K562 (cell line): Measurements from ENCODE around the gene CCDC3. TPM values are rescaled to one million over a fixed set of nuclear protein-coding genes. Genes with fewer than 3 reads are reported as not detected.

ENCODE experiments used
- ATAC-seq: fragments of 200-7000 bp; cut with Tn5 transposase; 3 replicates; pipeline ENCODE4 v1.9.1; 2020; ENCODE audit warnings: moderate library complexity
- BruUV-seq: library from RNA; stranded (reverse); fragments of 400-500 nt; replicated peaks from 2 replicates; lab custom pipeline; 2021; lab: Mats Ljungman, UMichigan
- CTCF ChIA-PET: fragments of 300-600 bp; formaldehyde crosslinking; extraction: SDS; loops from one replicate; lab custom pipeline; 2021; ENCODE audit warnings: low intra/inter-chr PET ratio; lab: Yijun Ruan, JAX
- POLR2A ChIA-PET: fragments of 300-600, 350-650 bp; sonication (Branson Sonifier 250); formaldehyde crosslinking; extraction: SDS; loops from one replicate; lab custom pipeline; 2021; ENCODE audit warnings: antibody characterized with exemption, inconsistent platforms; lab: Yijun Ruan, JAX
- DNase-seq, 4 experiments: peaks; one replicate each; pipeline versions ENCODE4 v3.0.0 to v3.0.0-alpha.2; 2011 to 2018; ENCODE audit warnings: low spot score in 3 of 4, mixed read lengths in 3 of 4; ENCODE audit errors: extremely low read depth in 1 of 4
- FAIRE-seq: peaks from 2 replicates; lab custom pipeline; 2011; peaks lifted over from hg19 to GRCh38; lab: Jason Lieb, UNC
- H2AFZ ChIP-seq: 2 replicates; pipeline ENCODE4 v1.6.0; 2011; ENCODE audit warnings: low read depth, low read length, control low read depth, inconsistent platforms
- H3K27ac ChIP-seq: fragments of 200-600 bp; 3 replicates; pipeline ENCODE4 v1.8.0; 2011; ENCODE audit warnings: low read depth, mild to moderate bottlenecking, control low read depth, inconsistent platforms, low read length, moderate library complexity, mixed read lengths; ENCODE audit errors: extremely low read depth
- H3K27me3 ChIP-seq, 2 experiments: fragments of 300-600 bp in 1 of 2; 2 replicates in 1 of 2; 3 replicates in 1 of 2; pipeline versions ENCODE4 v1.6.0 to v1.8.0; 2011; ENCODE audit warnings: inconsistent platforms in 2 of 2, low read length in 2 of 2, mild to moderate bottlenecking in 1 of 2, mixed read lengths in 1 of 2, moderate library complexity in 1 of 2; ENCODE audit not compliant: control insufficient read depth in 2 of 2, insufficient read depth in 2 of 2
- H3K36me3 ChIP-seq: fragments of 300-600 bp; 3 replicates; pipeline ENCODE4 v1.8.0; 2011; ENCODE audit warnings: mild to moderate bottlenecking, low read length, inconsistent platforms; ENCODE audit not compliant: control insufficient read depth, insufficient read depth
- H3K4me1 ChIP-seq, 2 experiments: fragments of 200-600 bp in 1 of 2; replicated peaks in 1 of 2; 2 replicates in 1 of 2; 3 replicates in 1 of 2; pipeline versions ENCODE4 v1.5.1 to v1.8.0; 2011; ENCODE audit warnings: inconsistent platforms in 2 of 2, low read length in 2 of 2, mild to moderate bottlenecking in 1 of 2, mixed read lengths in 1 of 2, moderate library complexity in 1 of 2; ENCODE audit not compliant: control insufficient read depth in 2 of 2, insufficient read depth in 2 of 2
- H3K4me2 ChIP-seq: 2 replicates; pipeline ENCODE4 v1.6.1; 2011; ENCODE audit warnings: low read length, control low read depth, inconsistent platforms, mixed read lengths; ENCODE audit not compliant: insufficient read depth
- H3K4me3 ChIP-seq: fragments of 200-600 bp; sonication (generic), shearing (Covaris generic); 2 replicates; pipeline ENCODE4 v1.5.1; 2016; ENCODE audit warnings: control low read depth, inconsistent platforms
- H3K79me2 ChIP-seq: fragments of 200-600 bp; 3 replicates; pipeline ENCODE4 v1.8.0; 2011; ENCODE audit warnings: low read length, inconsistent platforms; ENCODE audit not compliant: control insufficient read depth, insufficient read depth
- H3K9ac ChIP-seq, 2 experiments: 2 replicates each; pipeline versions ENCODE4 v1.6.0 to v1.6.1; 2011; ENCODE audit warnings: low read depth in 2 of 2, low read length in 2 of 2, control low read depth in 1 of 2, inconsistent platforms in 1 of 2, mild to moderate bottlenecking in 1 of 2, mixed read lengths in 1 of 2; ENCODE audit not compliant: insufficient read depth in 1 of 2
- H3K9me1 ChIP-seq: one replicate; pipeline ENCODE4 v1.6.0; 2011; ENCODE audit warnings: inconsistent platforms, mild to moderate bottlenecking, low read length, moderate library complexity; ENCODE audit not compliant: control insufficient read depth, insufficient read depth
- H3K9me3 ChIP-seq: replicated peaks from 2 replicates; pipeline ENCODE4 v1.5.1; 2011; ENCODE audit warnings: low read depth, low read length, inconsistent platforms; ENCODE audit not compliant: control insufficient read depth, insufficient read depth
- H4K20me1 ChIP-seq: replicated peaks from 2 replicates; pipeline ENCODE4 v1.6.1; 2011; ENCODE audit warnings: low read length, inconsistent platforms, mixed read lengths; ENCODE audit not compliant: control insufficient read depth, insufficient read depth
- GATAD2B ChIP-seq: fragments of 450-650 bp; IDR thresholded peaks from 2 replicates; pipeline ENCODE4 v1.6.1; 2017; ENCODE audit warnings: mild to moderate bottlenecking, borderline replicate concordance
- MYNN ChIP-seq, 2 experiments: sonication (generic); formaldehyde crosslinking in 1 of 2; IDR thresholded peaks; 2 replicates each; pipeline versions ENCODE4 v1.5.0 to v1.6.1; 2016 to 2020; ENCODE audit warnings: antibody characterized with exemption in 1 of 2, missing genetic modification reagents in 1 of 2
- PHB2 ChIP-seq: fragments of 450-650 bp; IDR thresholded peaks from 2 replicates; pipeline ENCODE4 v1.6.1; 2017; ENCODE audit warnings: low read depth
- RB1 ChIP-seq: fragments of 450-650 bp; IDR thresholded peaks from 2 replicates; pipeline ENCODE4 v1.6.1; 2017; ENCODE audit warnings: low read depth, mild to moderate bottlenecking
- SOX6 ChIP-seq: fragments of 450-650 bp; IDR thresholded peaks from 2 replicates; pipeline ENCODE4 v1.6.1; 2014; ENCODE audit warnings: mild to moderate bottlenecking
- WGBS: fragments of 100-300 bp; shearing (Covaris generic); methylation state at CpG from one replicate; pipeline ENCODE4 v1.1.6; 2016; ENCODE audit warnings: low coverage, mixed read lengths; ENCODE audit not compliant: insufficient coverage; ENCODE audit errors: missing lambda C conversion rate; 5-methylcytosine and 5-hydroxymethylcytosine counted together
- in situ Hi-C: fragments of 300-500 bp; cut with MboI; formaldehyde crosslinking; loops from 4 replicates; pipeline ENCODE4 v1.15.0; 2018; ENCODE audit warnings: inconsistent platforms, mixed read lengths
- intact Hi-C: fragments of 100-400 bp; cut with micrococcal nuclease; formaldehyde crosslinking; loops from 2 replicates; pipeline ENCODE4 v1.14.2; 2022
- polyA plus RNA-seq, 8 experiments: library from polyadenylated mRNA; depleted of rRNA in 4 of 8; stranded (reverse) in 5 of 8; unstranded in 3 of 8; fragments of >200 nt; fragmentation: Nextera tagmentation in 2 of 8; fragmentation: Illumina TruSeq in 1 of 8; extraction: Ambion mirVana in 2 of 8; extraction: Trizol in 1 of 8; gene quantifications; 2 replicates each; pipeline versions ENCODE4 v1.2.1 to v1.2.3, GENCODE V29; 2011 to 2014; ENCODE audit warnings: inconsistent platforms in 1 of 8, missing spikeins in 1 of 8
- total RNA-seq, 7 experiments: library from RNA; depleted of rRNA in 6 of 7; stranded (reverse); fragments of >200 nt in 6 of 7; fragmentation: Illumina TruSeq in 2 of 7; extraction: Trizol in 2 of 7; gene quantifications; 2 replicates each; pipeline versions ENCODE4 v1.2.1 to v1.2.3, GENCODE V29; 2011 to 2021; ENCODE audit warnings: low replicate concordance in 1 of 7
- TF ChIP-seq, protein P1 (sequence below): fragments of 250-450 bp; sonication (Bioruptor Pico); IDR thresholded peaks from 2 replicates; pipeline ENCODE4 v1.5.0; 2020; ENCODE audit warnings: mild to moderate bottlenecking
- TF ChIP-seq, protein P2 (sequence below): sonication (generic); formaldehyde crosslinking; IDR thresholded peaks from 2 replicates; pipeline ENCODE4 v1.8.0; 2023; ENCODE audit warnings: mild to moderate bottlenecking, missing genetic modification reagents
- TF ChIP-seq, protein P3 (sequence below): fragments of 450-650 bp; IDR thresholded peaks from 2 replicates; pipeline ENCODE4 v1.6.1; 2016; ENCODE audit warnings: borderline replicate concordance

Gene CCDC3
- total and polyA plus RNA-seq, 9 of the 15 experiments (the other 6 are each of a cell fraction or from before 2014, with no cell fraction given): not detected

DNA sequence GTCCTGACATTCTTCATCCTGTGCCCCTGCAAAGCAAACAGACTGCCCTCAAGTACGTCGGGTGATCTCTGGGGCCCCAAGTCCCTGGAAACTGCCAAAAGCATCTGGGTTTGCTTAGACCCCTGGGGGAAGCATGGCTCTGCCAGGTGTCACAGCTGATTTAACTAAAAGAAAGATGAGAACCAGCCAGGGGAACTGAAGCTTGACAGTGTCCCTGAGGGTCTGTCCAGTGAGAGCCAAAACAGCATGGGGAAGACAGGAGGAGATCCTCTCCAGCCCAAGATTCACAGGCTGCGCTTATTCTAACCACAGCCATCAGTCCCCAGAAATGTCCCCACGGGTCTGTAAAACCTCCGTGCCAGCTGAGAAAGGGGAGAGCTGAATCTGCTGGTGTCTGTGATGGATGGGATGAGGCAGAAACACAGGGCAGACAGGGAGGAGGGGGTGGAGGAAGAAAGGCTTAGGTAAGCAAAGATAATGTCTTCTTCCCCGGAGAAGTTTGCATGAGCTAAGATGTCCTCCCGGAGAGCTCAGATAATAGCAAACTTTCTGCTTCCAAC, 21.3 kb downstream of the CCDC3 start:
- H3K9ac ChIP-seq: no peak overlapping the region
- H2AFZ ChIP-seq: no peak overlapping the region
- in situ Hi-C loops (no loop called here), intact Hi-C loops (no loop called here)
- no peak overlapping the region for H3K27ac ChIP-seq
- CTCF ChIA-PET: no interaction called here
- no peaks in the 10 kb centered on the region for H3K4me1 ChIP-seq
- H3K4me3 ChIP-seq: no peak overlapping the region
- DNase-seq: no peak
- no peaks in the 10 kb centered on the region for H3K9me3 ChIP-seq
- no TSS peak for BruUV-seq
- TF ChIP-seq SOX6: no peak
- TF ChIP-seq, all 486 proteins: peak for 0
- Histone ChIP-seq H3K79me2 (no peaks in the 10 kb centered on the region), H4K20me1 (no peaks in the 10 kb centered on the region; the same call in 1 of the 2 replicates), H3K4me2 (no peak overlapping the region), H3K27me3 (peaks cover 0 to 21% of the 10 kb centered on the region in 2 experiments; a peak in 4 of 5 replicates), H3K36me3 (no peaks in the 10 kb centered on the region), H3K9me1 (no peaks in the 10 kb centered on the region)
- ATAC-seq (no peak), FAIRE-seq (no peak)
- POLR2A ChIA-PET: no interaction called here
- 2% methylated on average over 7 of the region's 7 CpGs for WGBS

DNA sequence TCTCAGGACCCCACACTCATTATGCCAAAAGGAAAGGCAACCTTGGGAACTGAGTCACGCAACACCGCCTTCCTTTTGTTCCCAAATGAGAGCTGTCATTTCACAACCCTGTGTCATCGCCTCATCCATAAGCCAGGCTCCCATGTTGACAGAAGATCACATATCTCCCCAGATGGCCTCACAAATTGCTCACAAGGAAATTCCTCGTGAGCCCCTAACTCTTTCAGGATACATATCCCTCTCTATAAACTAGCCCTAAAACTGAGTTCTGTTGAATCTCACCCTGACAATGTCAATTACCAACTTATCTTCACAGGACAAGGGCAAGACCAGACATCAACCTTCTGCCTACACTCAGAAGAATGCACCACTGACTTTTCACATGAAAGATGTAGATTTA, 22.6 kb downstream of the CCDC3 start:
- Histone ChIP-seq H4K20me1 (no peaks in the 10 kb centered on the region; the same call in 1 of the 2 replicates), H2AFZ (no peak overlapping the region), H3K9me1 (no peaks in the 10 kb centered on the region), H3K9ac (no peak overlapping the region), H3K36me3 (no peaks in the 10 kb centered on the region), H3K4me2 (no peak overlapping the region), H3K27me3 (peaks cover 0 to 21% of the 10 kb centered on the region in 2 experiments; a peak in 4 of 5 replicates), H3K4me3 (no peak overlapping the region), H3K27ac (no peak overlapping the region), H3K79me2 (no peaks in the 10 kb centered on the region), H3K4me1 (no peaks in the 10 kb centered on the region; a peak in 1 of 5 replicates), H3K9me3 (no peaks in the 10 kb centered on the region)
- intact Hi-C loops (no loop called here), in situ Hi-C loops (no loop called here)
- WGBS: 3% methylated on average over 4 of the region's 4 CpGs
- no TSS peak for BruUV-seq
- FAIRE-seq: no peak
- POLR2A ChIA-PET: interaction anchor here (0.7 kb wide), 1 partner anchor 460 kb away, joined by 3 read pairs; no protein-coding TSS in a partner anchor
- ATAC-seq: no peak
- CTCF ChIA-PET: no interaction called here
- no peak for DNase-seq
- TF ChIP-seq, protein P1, sequence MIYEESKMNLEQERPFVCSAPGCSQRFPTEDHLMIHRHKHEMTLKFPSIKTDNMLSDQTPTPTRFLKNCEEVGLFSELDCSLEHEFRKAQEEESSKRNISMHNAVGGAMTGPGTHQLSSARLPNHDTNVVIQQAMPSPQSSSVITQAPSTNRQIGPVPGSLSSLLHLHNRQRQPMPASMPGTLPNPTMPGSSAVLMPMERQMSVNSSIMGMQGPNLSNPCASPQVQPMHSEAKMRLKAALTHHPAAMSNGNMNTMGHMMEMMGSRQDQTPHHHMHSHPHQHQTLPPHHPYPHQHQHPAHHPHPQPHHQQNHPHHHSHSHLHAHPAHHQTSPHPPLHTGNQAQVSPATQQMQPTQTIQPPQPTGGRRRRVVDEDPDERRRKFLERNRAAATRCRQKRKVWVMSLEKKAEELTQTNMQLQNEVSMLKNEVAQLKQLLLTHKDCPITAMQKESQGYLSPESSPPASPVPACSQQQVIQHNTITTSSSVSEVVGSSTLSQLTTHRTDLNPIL: no peak
- no peak for TF ChIP-seq GATAD2B
- TF ChIP-seq, protein P2, sequence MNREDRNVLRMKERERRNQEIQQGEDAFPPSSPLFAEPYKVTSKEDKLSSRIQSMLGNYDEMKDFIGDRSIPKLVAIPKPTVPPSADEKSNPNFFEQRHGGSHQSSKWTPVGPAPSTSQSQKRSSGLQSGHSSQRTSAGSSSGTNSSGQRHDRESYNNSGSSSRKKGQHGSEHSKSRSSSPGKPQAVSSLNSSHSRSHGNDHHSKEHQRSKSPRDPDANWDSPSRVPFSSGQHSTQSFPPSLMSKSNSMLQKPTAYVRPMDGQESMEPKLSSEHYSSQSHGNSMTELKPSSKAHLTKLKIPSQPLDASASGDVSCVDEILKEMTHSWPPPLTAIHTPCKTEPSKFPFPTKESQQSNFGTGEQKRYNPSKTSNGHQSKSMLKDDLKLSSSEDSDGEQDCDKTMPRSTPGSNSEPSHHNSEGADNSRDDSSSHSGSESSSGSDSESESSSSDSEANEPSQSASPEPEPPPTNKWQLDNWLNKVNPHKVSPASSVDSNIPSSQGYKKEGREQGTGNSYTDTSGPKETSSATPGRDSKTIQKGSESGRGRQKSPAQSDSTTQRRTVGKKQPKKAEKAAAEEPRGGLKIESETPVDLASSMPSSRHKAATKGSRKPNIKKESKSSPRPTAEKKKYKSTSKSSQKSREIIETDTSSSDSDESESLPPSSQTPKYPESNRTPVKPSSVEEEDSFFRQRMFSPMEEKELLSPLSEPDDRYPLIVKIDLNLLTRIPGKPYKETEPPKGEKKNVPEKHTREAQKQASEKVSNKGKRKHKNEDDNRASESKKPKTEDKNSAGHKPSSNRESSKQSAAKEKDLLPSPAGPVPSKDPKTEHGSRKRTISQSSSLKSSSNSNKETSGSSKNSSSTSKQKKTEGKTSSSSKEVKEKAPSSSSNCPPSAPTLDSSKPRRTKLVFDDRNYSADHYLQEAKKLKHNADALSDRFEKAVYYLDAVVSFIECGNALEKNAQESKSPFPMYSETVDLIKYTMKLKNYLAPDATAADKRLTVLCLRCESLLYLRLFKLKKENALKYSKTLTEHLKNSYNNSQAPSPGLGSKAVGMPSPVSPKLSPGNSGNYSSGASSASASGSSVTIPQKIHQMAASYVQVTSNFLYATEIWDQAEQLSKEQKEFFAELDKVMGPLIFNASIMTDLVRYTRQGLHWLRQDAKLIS (CRISPR knock-in tag): no peak
- no peak for TF ChIP-seq MYNN (IDR thresholded peaks at IDR 0.05)
- TF ChIP-seq MYNN (CRISPR knock-in tag; IDR thresholded peaks at IDR 0.05): no peak
- TF ChIP-seq PHB2: no peak
- TF ChIP-seq, protein P3, sequence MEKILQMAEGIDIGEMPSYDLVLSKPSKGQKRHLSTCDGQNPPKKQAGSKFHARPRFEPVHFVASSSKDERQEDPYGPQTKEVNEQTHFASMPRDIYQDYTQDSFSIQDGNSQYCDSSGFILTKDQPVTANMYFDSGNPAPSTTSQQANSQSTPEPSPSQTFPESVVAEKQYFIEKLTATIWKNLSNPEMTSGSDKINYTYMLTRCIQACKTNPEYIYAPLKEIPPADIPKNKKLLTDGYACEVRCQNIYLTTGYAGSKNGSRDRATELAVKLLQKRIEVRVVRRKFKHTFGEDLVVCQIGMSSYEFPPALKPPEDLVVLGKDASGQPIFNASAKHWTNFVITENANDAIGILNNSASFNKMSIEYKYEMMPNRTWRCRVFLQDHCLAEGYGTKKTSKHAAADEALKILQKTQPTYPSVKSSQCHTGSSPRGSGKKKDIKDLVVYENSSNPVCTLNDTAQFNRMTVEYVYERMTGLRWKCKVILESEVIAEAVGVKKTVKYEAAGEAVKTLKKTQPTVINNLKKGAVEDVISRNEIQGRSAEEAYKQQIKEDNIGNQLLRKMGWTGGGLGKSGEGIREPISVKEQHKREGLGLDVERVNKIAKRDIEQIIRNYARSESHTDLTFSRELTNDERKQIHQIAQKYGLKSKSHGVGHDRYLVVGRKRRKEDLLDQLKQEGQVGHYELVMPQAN: no peak
- TF ChIP-seq RB1: no peak
